ENCODE data around the gene UBE3B. TPM values are rescaled to one million over a fixed set of nuclear protein-coding genes. Genes with fewer than 3 reads are reported as not detected.

Gene UBE3B
- total RNA-seq, 4 donors from 2014 or later: 53.2 to 94.1 (median 61.6) TPM

- Histone ChIP-seq H3K36me3 (no peaks in the 10 kb centered on the region), H3K4me3 (peak overlapping the region; percentile 99), H3K27me3 (no peaks in the 10 kb centered on the region), H3K9me3 (no peaks in the 10 kb centered on the region), H3K27ac (peak overlapping the region; percentile 99), H3K4me1 (peaks cover 47% of the 10 kb centered on the region)
- WGBS: under 1% methylated on average over 11 of the region's 11 CpGs
- no peak for TF ChIP-seq EP300 (IDR thresholded peaks at IDR 0.05)
- no peak for TF ChIP-seq CTCF (IDR thresholded peaks at IDR 0.05)
- TF ChIP-seq POLR2A (IDR thresholded peaks at IDR 0.05): no peak
- no peak for TF ChIP-seq POLR2AphosphoS5 (IDR thresholded peaks at IDR 0.05)
- DNase-seq (ENCODE audit: low spot score in 2 of 2): no peak
These were observed 638 bp upstream of the UBE3B start for GRCh38 chr12:109476807-109477184.

GRCh38 chr12:109477963-109478315, 505 bp downstream of the UBE3B start:
- no peak for DNase-seq (ENCODE audit: low spot score in 2 of 2)
- peak overlapping the region; percentile 99 for H3K27ac ChIP-seq
- no peaks in the 10 kb centered on the region for H3K27me3 ChIP-seq
- H3K9me3 ChIP-seq: no peaks in the 10 kb centered on the region
- no peaks in the 10 kb centered on the region for H3K36me3 ChIP-seq
- peaks cover 44% of the 10 kb centered on the region for H3K4me1 ChIP-seq
- TF ChIP-seq POLR2AphosphoS5 (IDR thresholded peaks at IDR 0.05) (no peak), POLR2A (IDR thresholded peaks at IDR 0.05) (no peak), EP300 (IDR thresholded peaks at IDR 0.05) (no peak), CTCF (IDR thresholded peaks at IDR 0.05) (no peak)
- H3K4me3 ChIP-seq: peak overlapping the region; percentile 99
- 2% methylated on average over 9 of the region's 9 CpGs for WGBS

- H3K9me3 ChIP-seq: no peaks in the 10 kb centered on the region
- H3K27ac ChIP-seq: no peak overlapping the region
- DNase-seq (ENCODE audit: low spot score in 2 of 2): no peak
- no peak for TF ChIP-seq POLR2AphosphoS5 (IDR thresholded peaks at IDR 0.05)
- no peak for TF ChIP-seq POLR2A (IDR thresholded peaks at IDR 0.05)
- TF ChIP-seq CTCF (IDR thresholded peaks at IDR 0.05): no peak
- no peak for TF ChIP-seq EP300 (IDR thresholded peaks at IDR 0.05)
- H3K4me3 ChIP-seq: no peak overlapping the region
- 81% methylated on average over 1 of the region's 1 CpG for WGBS
- H3K36me3 ChIP-seq: peaks cover 17% of the 10 kb centered on the region
- peaks cover 40% of the 10 kb centered on the region for H3K4me1 ChIP-seq
- H3K27me3 ChIP-seq: no peaks in the 10 kb centered on the region
These were observed 2.3 kb downstream of the UBE3B start for GRCh38 chr12:109479761-109480160.

- H3K4me3 ChIP-seq: no peak overlapping the region
- TF ChIP-seq CTCF (IDR thresholded peaks at IDR 0.05) (no peak), POLR2A (IDR thresholded peaks at IDR 0.05) (no peak), EP300 (IDR thresholded peaks at IDR 0.05) (no peak), POLR2AphosphoS5 (IDR thresholded peaks at IDR 0.05) (no peak)
- WGBS: 89% methylated on average over 4 of the region's 4 CpGs
- H3K9me3 ChIP-seq: no peaks in the 10 kb centered on the region
- DNase-seq (ENCODE audit: low spot score in 2 of 2): no peak
- H3K27me3 ChIP-seq: no peaks in the 10 kb centered on the region
- no peak overlapping the region for H3K27ac ChIP-seq
- peaks cover 34% of the 10 kb centered on the region for H3K4me1 ChIP-seq
- H3K36me3 ChIP-seq: peaks cover 23% of the 10 kb centered on the region
These were observed 2.9 kb downstream of the UBE3B start for GRCh38 chr12:109480356-109480755.

- TF ChIP-seq POLR2A (IDR thresholded peaks at IDR 0.05): no peak
- TF ChIP-seq EP300 (IDR thresholded peaks at IDR 0.05): no peak
- TF ChIP-seq CTCF (IDR thresholded peaks at IDR 0.05): no peak
- TF ChIP-seq POLR2AphosphoS5 (IDR thresholded peaks at IDR 0.05): no peak
- WGBS: 88% methylated on average over 1 of the region's 1 CpG
- Histone ChIP-seq H3K9me3 (no peaks in the 10 kb centered on the region), H3K4me1 (peaks cover 21% of the 10 kb centered on the region), H3K27me3 (no peaks in the 10 kb centered on the region), H3K27ac (no peak overlapping the region), H3K4me3 (no peak overlapping the region), H3K36me3 (peaks cover 38% of the 10 kb centered on the region)
- DNase-seq (ENCODE audit: low spot score in 2 of 2): no peak
These were observed 4.4 kb downstream of the UBE3B start for GRCh38 chr12:109481863-109482262.
